Panc1 (cell line): ENCODE measurements around the gene GREB1. TPM values are rescaled to one million over a fixed set of nuclear protein-coding genes. Genes with fewer than 3 reads are reported as not detected.

ENCODE experiments used
- ATAC-seq: fragments of 200-7000 bp; cut with Tn5 transposase; 2 replicates; pipeline ENCODE4 v1.9.1; 2020; ENCODE audit warnings: mild to moderate bottlenecking, moderate library complexity
- BruUV-seq: library from RNA; stranded (reverse); fragments of 400-500 nt; replicated peaks from 2 replicates; lab custom pipeline; 2021; lab: Mats Ljungman, UMichigan
- CTCF ChIA-PET: fragments of 300-600 bp; sonication (Branson Sonifier 250); formaldehyde crosslinking; loops from one replicate; lab custom pipeline; 2022; ENCODE audit warnings: antibody characterized with exemption; lab: Charles Lee
- POLR2A ChIA-PET: fragments of 300-600 bp; sonication (Branson Sonifier 250); formaldehyde crosslinking; loops from one replicate; lab custom pipeline; 2022; ENCODE audit warnings: antibody characterized with exemption; lab: Charles Lee
- DNase-seq: peaks from one replicate; pipeline ENCODE4 v3.0.0-alpha.2; 2010; ENCODE audit warnings: low read depth, low spot score
- H3K27ac ChIP-seq: 2 replicates; pipeline ENCODE4 v1.5.1; 2011; ENCODE audit warnings: mild to moderate bottlenecking, low read length, inconsistent platforms
- H3K27me3 ChIP-seq: fragments of 200-500 bp; sonication (Bioruptor generic); 2 replicates; pipeline ENCODE4 v1.6.0; 2014; ENCODE audit warnings: low read length, inconsistent platforms; ENCODE audit not compliant: control insufficient read depth, insufficient read depth
- H3K36me3 ChIP-seq: fragments of 200-500 bp; sonication (Bioruptor generic); 2 replicates; pipeline ENCODE4 v1.5.1; 2014; ENCODE audit warnings: inconsistent platforms, mild to moderate bottlenecking, low read length, moderate library complexity; ENCODE audit not compliant: control insufficient read depth, insufficient read depth
- H3K4me1 ChIP-seq: 2 replicates; pipeline ENCODE4 v1.5.1; 2011; ENCODE audit warnings: inconsistent platforms, mild to moderate bottlenecking, low read length, moderate library complexity; ENCODE audit not compliant: control insufficient read depth, insufficient read depth
- H3K4me3 ChIP-seq, 2 experiments: 2 replicates each; pipeline ENCODE4 v1.5.1; 2011 to 2012; ENCODE audit warnings: low read depth in 2 of 2, low read length in 2 of 2, mild to moderate bottlenecking in 2 of 2, inconsistent platforms in 1 of 2, moderate library complexity in 1 of 2
- H3K9me3 ChIP-seq: fragments of 200-500 bp; sonication (Bioruptor generic); 2 replicates; pipeline ENCODE4 v1.5.1; 2014; ENCODE audit warnings: low read depth, mild to moderate bottlenecking, inconsistent platforms, low read length, moderate library complexity; ENCODE audit not compliant: control insufficient read depth, insufficient read depth
- CTCF ChIP-seq: fragments of 450-650 bp; IDR thresholded peaks from 2 replicates; pipeline ENCODE4 v1.5.1; 2017; ENCODE audit warnings: mild to moderate bottlenecking
- POLR2AphosphoS5 ChIP-seq: IDR thresholded peaks from 2 replicates; pipeline ENCODE4 v1.6.1; 2012; ENCODE audit warnings: mild to moderate bottlenecking, low read depth, low read length, moderate library complexity
- REST ChIP-seq, 2 experiments: IDR thresholded peaks; 2 replicates each; pipeline ENCODE4 v1.6.1; 2011 to 2012; ENCODE audit warnings: low read depth in 2 of 2, control low read depth in 1 of 2, low read length in 1 of 2, mild to moderate bottlenecking in 1 of 2, moderate library complexity in 1 of 2; ENCODE audit not compliant: insufficient read depth in 1 of 2
- SIN3A ChIP-seq: IDR thresholded peaks from 2 replicates; pipeline ENCODE4 v1.6.1; 2012; ENCODE audit warnings: low read depth, mild to moderate bottlenecking, low read length, moderate library complexity, borderline replicate concordance; ENCODE audit not compliant: insufficient read depth
- TCF7L2 ChIP-seq: IDR thresholded peaks from 2 replicates; pipeline ENCODE4 v1.6.1; 2011; ENCODE audit warnings: mild to moderate bottlenecking, low read depth, low read length, inconsistent platforms
- in situ Hi-C: cut with HindIII; loops from 2 replicates; pipeline ENCODE4 v1.10.0; 2016; ENCODE audit warnings: low sequenced_read_pairs, low pct_unique_long_range_greater_than_20kb
- intact Hi-C: fragments of 100-400 bp; cut with micrococcal nuclease; formaldehyde crosslinking; loops from one replicate; pipeline ENCODE4 v1.10.0; 2022; ENCODE audit not compliant: unreplicated experiment
- total RNA-seq: library from RNA; stranded (reverse); gene quantifications from one replicate; pipeline ENCODE4 v1.2.1, GENCODE V29; 2021; ENCODE audit not compliant: unreplicated experiment

GREB1 gene
- total RNA-seq, 1 experiment from 2014 or later = 0.90 TPM

GRCh38 chr2:11646530-11646929 is 112.7 kb downstream of the GREB1 start:
- no peak overlapping the region for H3K27ac ChIP-seq
- intact Hi-C loops (no loop called here), in situ Hi-C loops (no loop called here)
- H3K27me3 ChIP-seq = peaks cover 10% of the 10 kb centered on the region
- DNase-seq (no peak), ATAC-seq (no peak)
- no peaks in the 10 kb centered on the region for H3K36me3 ChIP-seq
- POLR2A ChIA-PET = interaction anchor here (0.6 kb wide), 1 partner anchor 183 kb away, joined by 3 read pairs; no protein-coding TSS in a partner anchor
- no peak overlapping the region for H3K4me3 ChIP-seq
- H3K4me1 ChIP-seq = no peaks in the 10 kb centered on the region
- H3K9me3 ChIP-seq = no peaks in the 10 kb centered on the region
- CTCF ChIA-PET = interaction anchor here (0.6 kb wide), 1 partner anchor 1360 kb away, joined by 3 read pairs; no protein-coding TSS in a partner anchor
- TF ChIP-seq TCF7L2 (no peak), REST (IDR thresholded peaks at IDR 0.05; ENCODE audit: insufficient read depth in 1 of 2, low read depth in 2 of 2, low read length in 1 of 2) (no peak), SIN3A (no peak), POLR2AphosphoS5 (no peak), CTCF (no peak)
- BruUV-seq = no TSS peak

GRCh38 chr2:11647834-11648600 is 114.2 kb downstream of the GREB1 start:
- Histone ChIP-seq H3K9me3 (no peaks in the 10 kb centered on the region), H3K27me3 (peaks cover 13% of the 10 kb centered on the region), H3K4me1 (no peaks in the 10 kb centered on the region), H3K27ac (no peak overlapping the region), H3K4me3 (no peak overlapping the region), H3K36me3 (no peaks in the 10 kb centered on the region)
- no TSS peak for BruUV-seq
- TF ChIP-seq CTCF (peak; percentile 31; the same call in 1 of the 2 replicates), POLR2AphosphoS5 (no peak)
- POLR2A ChIA-PET = no interaction called here
- DNase-seq = no peak
- in situ Hi-C loops = no loop called here
- no peak for ATAC-seq
- CTCF ChIA-PET = interaction anchor here (0.6 kb wide), 1 partner anchor 49 kb away, joined by 5 read pairs; no protein-coding TSS in a partner anchor
- intact Hi-C loops = no loop called here
